Erythroblast (primary cell): ENCODE measurements around the gene WSCD2.

Experiments used
- GATA1 ChIP-seq: IDR thresholded peaks from 2 replicates; pipeline ENCODE4 v1.6.1; 2011; ENCODE audit warnings: low read depth, mild to moderate bottlenecking, control low read depth, low read length, moderate library complexity
- POLR2A ChIP-seq: IDR thresholded peaks from 2 replicates; pipeline ENCODE4 v1.6.1; 2011; ENCODE audit warnings: mild to moderate bottlenecking, low read length

GRCh38 chr12:108107293-108107692 lies 21.8 kb upstream of the WSCD2 start:
- TF ChIP-seq POLR2A (no peak), GATA1 (no peak)
